CD8-positive, alpha-beta memory T cell (primary cell): ENCODE measurements around the gene LRCH4. TPM values are rescaled to one million over a fixed set of nuclear protein-coding genes. Genes with fewer than 3 reads are reported as not detected.

Source experiments
- CTCF ChIA-PET: fragments of 350-600 bp; sonication (Branson Sonifier 250); formaldehyde crosslinking; loops from one replicate; lab custom pipeline; 2021; ENCODE audit warnings: antibody characterized with exemption; lab: Charles Lee
- POLR2A ChIA-PET: fragments of 350-600 bp; sonication (Branson Sonifier 250); formaldehyde crosslinking; loops from one replicate; lab custom pipeline; 2021; ENCODE audit warnings: antibody characterized with exemption; lab: Charles Lee
- DNase-seq, 5 donors: peaks; one replicate each; pipeline versions ENCODE4 v3.0.0 to v3.0.0-alpha.2; 2020 to 2022; ENCODE audit warnings: mixed read lengths in 1 of 5
- H3K27ac ChIP-seq: one replicate; pipeline ENCODE4 v1.7.0; 2013; ENCODE audit warnings: low read depth, mild to moderate bottlenecking, low read length, moderate library complexity
- H3K27me3 ChIP-seq: 2 replicates; pipeline ENCODE4 v1.7.0; 2013; ENCODE audit warnings: low read length, mild to moderate bottlenecking; ENCODE audit not compliant: insufficient read depth, poor library complexity, severe bottlenecking
- H3K36me3 ChIP-seq: 2 replicates; pipeline ENCODE4 v1.7.0; 2013; ENCODE audit warnings: mild to moderate bottlenecking, low read length, moderate library complexity; ENCODE audit not compliant: insufficient read depth
- H3K4me1 ChIP-seq: 2 replicates; pipeline ENCODE4 v1.7.0; 2013; ENCODE audit warnings: mild to moderate bottlenecking, low read length, moderate library complexity; ENCODE audit not compliant: insufficient read depth
- H3K4me3 ChIP-seq: 2 replicates; pipeline ENCODE4 v1.7.0; 2013; ENCODE audit warnings: mild to moderate bottlenecking, low read length
- H3K9me3 ChIP-seq: 2 replicates; pipeline ENCODE4 v1.7.0; 2013; ENCODE audit warnings: mild to moderate bottlenecking, low read length
- H3K27ac Mint-ChIP-seq, 8 donors: one replicate each; pipeline ENCODE4 v1.8.0; 2020 to 2021; ENCODE audit warnings: mixed read lengths in 8 of 8, mild to moderate bottlenecking in 6 of 8, inconsistent platforms in 3 of 8, moderate library complexity in 3 of 8
- H3K27me3 Mint-ChIP-seq, 2 donors: one replicate each; pipeline ENCODE4 v1.8.0; 2020 to 2021; ENCODE audit warnings: mixed read lengths in 2 of 2, mild to moderate bottlenecking in 1 of 2, moderate library complexity in 1 of 2
- H3K36me3 Mint-ChIP-seq, 3 donors: one replicate each; pipeline ENCODE4 v1.8.0; 2020 to 2021; ENCODE audit warnings: mixed read lengths in 3 of 3, inconsistent platforms in 1 of 3, mild to moderate bottlenecking in 1 of 3
- H3K4me1 Mint-ChIP-seq, 3 donors: one replicate each; pipeline ENCODE4 v1.8.0; 2020 to 2021; ENCODE audit warnings: mixed read lengths in 3 of 3, inconsistent platforms in 1 of 3, mild to moderate bottlenecking in 1 of 3
- H3K4me3 Mint-ChIP-seq, 7 donors: one replicate each; pipeline ENCODE4 v1.8.0; 2020 to 2021; ENCODE audit warnings: mixed read lengths in 7 of 7, mild to moderate bottlenecking in 6 of 7, moderate library complexity in 4 of 7, inconsistent platforms in 2 of 7
- H3K9me3 Mint-ChIP-seq, 5 donors: one replicate each; pipeline ENCODE4 v1.8.0; 2020 to 2022; ENCODE audit warnings: mixed read lengths in 5 of 5, mild to moderate bottlenecking in 3 of 5, moderate library complexity in 2 of 5, inconsistent platforms in 1 of 5
- polyA plus RNA-seq: library from polyadenylated mRNA; unstranded; fragments of 300-500 nt; fragmentation: Illumina TruSeq; gene quantifications from one replicate; pipeline ENCODE4 v1.2.3, GENCODE V29; 2021
- total RNA-seq, 2 experiments: library from RNA; stranded (reverse); gene quantifications; one replicate each; pipeline ENCODE4 v1.2.3, GENCODE V29; 2021

Gene LRCH4
- total and polyA plus RNA-seq, 3 experiments from 2014 or later, result 101 to 153 (median 109) TPM

DNA sequence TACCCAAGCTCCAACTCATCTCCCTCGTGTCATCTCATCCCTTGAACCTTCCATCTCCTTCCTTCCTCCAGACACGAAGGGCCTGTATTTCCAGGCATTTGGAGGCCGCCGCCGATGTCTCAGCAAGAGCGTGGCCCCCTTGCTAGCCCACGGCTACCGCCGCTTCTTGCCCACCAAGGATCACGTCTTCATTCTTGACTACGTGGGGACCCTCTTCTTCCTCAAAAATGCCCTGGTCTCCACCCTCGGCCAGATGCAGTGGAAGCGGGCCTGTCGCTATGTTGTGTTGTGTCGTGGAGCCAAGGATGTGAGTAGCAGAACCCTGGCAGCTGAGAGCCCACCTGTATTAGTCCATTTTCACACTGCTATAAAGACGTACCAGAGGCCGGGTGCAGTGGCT is 5.7 kb upstream of the LRCH4 start:
- POLR2A ChIA-PET, result no interaction called here
- Histone ChIP-seq H3K4me3 (no peak overlapping the region), H3K4me1 (peaks cover 4% of the 10 kb centered on the region), H3K36me3 (no peaks in the 10 kb centered on the region), H3K27me3 (no peaks in the 10 kb centered on the region), H3K9me3 (no peaks in the 10 kb centered on the region), H3K27ac (no peak overlapping the region)
- Mint-ChIP-seq H3K4me3 (no peak overlapping the region), H3K4me1 (peaks cover 2 to 10% (median 7%) of the 10 kb centered on the region in 3 donors), H3K27ac (peak overlapping the region in 1 of 8 donors; percentile 86), H3K27me3 (peaks cover 5 to 10% of the 10 kb centered on the region in 2 donors), H3K36me3 (peaks cover 0 to under 1% (median 0%) of the 10 kb centered on the region in 3 donors), H3K9me3 (no peaks in the 10 kb centered on the region)
- no peak for DNase-seq
- CTCF ChIA-PET, result interaction anchor here (1.5 to 9.5 kb wide), 3 partner anchors 29 to 114 kb away, joined by 3 to 133 read pairs (median 20); partner anchors contain the start of gene POP7

GRCh38 chr7:100590077-100590737 is 4.3 kb upstream of the LRCH4 start:
- CTCF ChIA-PET, result interaction anchor here (0.9 to 9.5 kb wide), 8 partner anchors 15 to 121 kb away, joined by 3 to 133 read pairs (median 9); partner anchors contain the start of genes MOSPD3 and POP7
- Histone ChIP-seq H3K27ac (no peak overlapping the region), H3K9me3 (no peaks in the 10 kb centered on the region), H3K27me3 (no peaks in the 10 kb centered on the region), H3K4me3 (no peak overlapping the region), H3K4me1 (peaks cover 6% of the 10 kb centered on the region), H3K36me3 (no peaks in the 10 kb centered on the region)
- POLR2A ChIA-PET, result interaction anchor here (0.6 kb wide), 1 partner anchor 93 kb away, joined by 8 read pairs; no protein-coding TSS in a partner anchor
- Mint-ChIP-seq H3K4me3 (no peak overlapping the region), H3K36me3 (peaks cover 0 to 7% (median 0%) of the 10 kb centered on the region in 3 donors), H3K9me3 (no peaks in the 10 kb centered on the region), H3K27ac (peak overlapping the region in 1 of 8 donors; percentile 29), H3K4me1 (peaks cover 8 to 16% (median 9%) of the 10 kb centered on the region in 3 donors), H3K27me3 (peaks cover 8 to 10% of the 10 kb centered on the region in 2 donors)
- no peak for DNase-seq

GRCh38 chr7:100589341-100589947 is 3.5 kb upstream of the LRCH4 start:
- Histone ChIP-seq H3K4me3 (no peak overlapping the region), H3K4me1 (peaks cover 13% of the 10 kb centered on the region), H3K27ac (no peak overlapping the region), H3K36me3 (no peaks in the 10 kb centered on the region), H3K27me3 (no peaks in the 10 kb centered on the region), H3K9me3 (no peaks in the 10 kb centered on the region)
- ChIA-PET POLR2A (interaction anchor here (1.1 kb wide), 1 partner anchor 21 kb away, joined by 4 read pairs; no protein-coding TSS in a partner anchor), CTCF (interaction anchor here (0.7 to 9.5 kb wide), 15 partner anchors 8 to 126 kb away, joined by 3 to 133 read pairs (median 4); partner anchors contain the start of genes MOSPD3 and POP7)
- peak overlapping the region in 1 of 7 donors; percentile 60 for H3K4me3 Mint-ChIP-seq
- no peak overlapping the region for H3K27ac Mint-ChIP-seq
- peaks cover 11 to 23% (median 14%) of the 10 kb centered on the region in 3 donors for H3K4me1 Mint-ChIP-seq
- DNase-seq, result no peak
- peaks cover 8 to 10% of the 10 kb centered on the region in 2 donors for H3K27me3 Mint-ChIP-seq
- H3K36me3 Mint-ChIP-seq, result peaks cover 0 to 10% (median 0%) of the 10 kb centered on the region in 3 donors
- H3K9me3 Mint-ChIP-seq, result no peaks in the 10 kb centered on the region

- peaks cover 19 to 34% (median 20%) of the 10 kb centered on the region in 3 donors for H3K4me1 Mint-ChIP-seq
- ChIA-PET CTCF (interaction anchor here (0.7 to 9.5 kb wide), 15 partner anchors 9 to 139 kb away, joined by 3 to 133 read pairs (median 5); partner anchors contain the start of genes MOSPD3 and POP7), POLR2A (interaction anchor here (0.5 to 1.1 kb wide), 3 partner anchors 18 to 138 kb away, joined by 4 to 7 read pairs (median 4); no protein-coding TSS in a partner anchor)
- peaks cover 0 to 16% (median 0%) of the 10 kb centered on the region in 3 donors for H3K36me3 Mint-ChIP-seq
- H3K27me3 ChIP-seq, result no peaks in the 10 kb centered on the region
- no peaks in the 10 kb centered on the region for H3K9me3 ChIP-seq
- H3K27me3 Mint-ChIP-seq, result peaks cover 8 to 10% of the 10 kb centered on the region in 2 donors
- peaks cover 21% of the 10 kb centered on the region for H3K4me1 ChIP-seq
- H3K36me3 ChIP-seq, result no peaks in the 10 kb centered on the region
- H3K4me3 Mint-ChIP-seq, result peak overlapping the region; percentile 40 to 82 (median 65)
- no peak overlapping the region for H3K27ac ChIP-seq
- DNase-seq, result no peak
- H3K9me3 Mint-ChIP-seq, result no peaks in the 10 kb centered on the region
- H3K27ac Mint-ChIP-seq, result no peak overlapping the region
- no peak overlapping the region for H3K4me3 ChIP-seq
These were observed 2.5 kb upstream of the LRCH4 start for GRCh38 chr7:100588438-100588837.

GRCh38 chr7:100586266-100587025 is 517 bp upstream of the LRCH4 start, which contains the start of gene FBXO24:
Gene FBXO24 (plus strand): TSS chr7:100586328. CDS start chr7:100586626, 298 bp downstream.
- H3K4me1 ChIP-seq, result peaks cover 40% of the 10 kb centered on the region
- H3K27ac ChIP-seq, result peak within 1 kb of the TSS; percentile 92
- peaks cover 11% of the 10 kb centered on the region for H3K36me3 ChIP-seq
- H3K9me3 ChIP-seq, result no peaks in the 10 kb centered on the region
- CTCF ChIA-PET, result interaction anchor here (0.7 to 9.5 kb wide), 25 partner anchors 8 to 158 kb away, joined by 3 to 133 read pairs (median 5); partner anchors contain the start of genes MEPCE, MOSPD3, NYAP1 and PCOLCE
- Mint-ChIP-seq H3K4me1 (peaks cover 30 to 53% (median 31%) of the 10 kb centered on the region in 3 donors), H3K27me3 (peaks cover 6 to 8% of the 10 kb centered on the region in 2 donors), H3K27ac (peak within 1 kb of the TSS; percentile 85 to 99 (median 95)), H3K4me3 (peak within 1 kb of the TSS; percentile 91 to 99 (median 98)), H3K9me3 (no peaks in the 10 kb centered on the region), H3K36me3 (peaks cover 0 to 24% (median 0%) of the 10 kb centered on the region in 3 donors)
- H3K27me3 ChIP-seq, result no peaks in the 10 kb centered on the region
- DNase-seq, result peak; percentile 99 to 100 (median 99)
- peak within 1 kb of the TSS; percentile 87 for H3K4me3 ChIP-seq
- POLR2A ChIA-PET, result interaction anchor here (0.6 to 6.0 kb wide), 31 partner anchors 8 to 1082 kb away, joined by 3 to 42 read pairs (median 6); partner anchors contain the start of genes AGFG2, GNB2, LAMTOR4 and MEPCE

- ChIA-PET POLR2A (interaction anchor here (0.6 to 6.0 kb wide), 22 partner anchors 7 to 156 kb away, joined by 3 to 42 read pairs (median 8); partner anchors contain the start of genes AGFG2, MEPCE, MOSPD3 and POP7), CTCF (interaction anchor here (0.6 to 9.5 kb wide), 20 partner anchors 12 to 267 kb away, joined by 3 to 133 read pairs (median 4); partner anchors contain the start of genes AGFG2, GNB2, MEPCE and MOSPD3)
- peak overlapping the region; percentile 92 for H3K27ac ChIP-seq
- H3K9me3 ChIP-seq, result no peaks in the 10 kb centered on the region
- peak overlapping the region; percentile 87 for H3K4me3 ChIP-seq
- Mint-ChIP-seq H3K4me3 (peak overlapping the region; percentile 91 to 99 (median 98)), H3K27ac (peak overlapping the region; percentile 85 to 99 (median 95)), H3K36me3 (peaks cover 0 to 24% (median 0%) of the 10 kb centered on the region in 3 donors), H3K4me1 (peaks cover 30 to 53% (median 31%) of the 10 kb centered on the region in 3 donors), H3K27me3 (peaks cover 0 to 5% of the 10 kb centered on the region in 2 donors), H3K9me3 (no peaks in the 10 kb centered on the region)
- H3K4me1 ChIP-seq, result peaks cover 54% of the 10 kb centered on the region
- peaks cover 27% of the 10 kb centered on the region for H3K36me3 ChIP-seq
- H3K27me3 ChIP-seq, result no peaks in the 10 kb centered on the region
- DNase-seq, result no peak
These were observed 1.0 kb downstream of the LRCH4 start for GRCh38 chr7:100584683-100585510.
